RWPE2 (cell line): ENCODE data around the gene BTBD7.

Experiments used
- ATAC-seq: fragments of 200-7000 bp; cut with Tn5 transposase; 3 replicates; pipeline ENCODE4 v1.9.1; 2021; ENCODE audit warnings: low read depth
- DNase-seq: peaks from one replicate; pipeline ENCODE4 v3.0.0-alpha.2; 2020; ENCODE audit warnings: low spot score
- H3K27ac ChIP-seq: fragments of 450-650 bp; 2 replicates; pipeline ENCODE4 v1.5.1; 2017; ENCODE audit warnings: mild to moderate bottlenecking; ENCODE audit not compliant: poor library complexity, severe bottlenecking
- H3K27me3 ChIP-seq: fragments of 250-450 bp; sonication (Bioruptor Pico); 2 replicates; pipeline ENCODE4 v1.5.1; 2021; ENCODE audit warnings: mild to moderate bottlenecking, moderate library complexity; ENCODE audit not compliant: insufficient read depth, poor library complexity, severe bottlenecking
- H3K36me3 ChIP-seq: fragments of 250-450 bp; sonication (Bioruptor Pico); 2 replicates; pipeline ENCODE4 v1.5.1; 2020; ENCODE audit warnings: low read depth, mild to moderate bottlenecking, moderate library complexity
- H3K4me1 ChIP-seq: fragments of 250-450 bp; sonication (Bioruptor Pico); 2 replicates; pipeline ENCODE4 v1.5.1; 2021; ENCODE audit warnings: mild to moderate bottlenecking, moderate library complexity; ENCODE audit not compliant: insufficient read depth, poor library complexity, severe bottlenecking
- H3K4me3 ChIP-seq: fragments of 250-450 bp; sonication (Bioruptor Pico); 2 replicates; pipeline ENCODE4 v1.5.1; 2021; ENCODE audit warnings: mild to moderate bottlenecking, moderate library complexity; ENCODE audit not compliant: severe bottlenecking
- H3K9me3 ChIP-seq: fragments of 250-450 bp; sonication (Bioruptor Pico); 2 replicates; pipeline ENCODE4 v1.5.1; 2021; ENCODE audit warnings: mild to moderate bottlenecking, moderate library complexity; ENCODE audit not compliant: severe bottlenecking
- CTCF ChIP-seq: fragments of 450-650 bp; IDR thresholded peaks from one replicate; pipeline ENCODE4 v1.5.1; 2017; ENCODE audit warnings: mild to moderate bottlenecking, moderate library complexity; ENCODE audit not compliant: poor library complexity, severe bottlenecking

BTBD7 gene

GRCh38 chr14:93305725-93306418 is 27.0 kb downstream of the BTBD7 start:
- no peak overlapping the region for H3K27ac ChIP-seq
- ATAC-seq (no peak), DNase-seq (no peak)
- H3K27me3 ChIP-seq: no peaks in the 10 kb centered on the region
- no peaks in the 10 kb centered on the region; the same call in 1 of the 2 replicates for H3K36me3 ChIP-seq
- no peak overlapping the region for H3K4me3 ChIP-seq
- H3K4me1 ChIP-seq: peaks cover 14% of the 10 kb centered on the region
- TF ChIP-seq CTCF: no peak
- H3K9me3 ChIP-seq: no peaks in the 10 kb centered on the region

- peak; percentile 42; the same call in 1 of the 3 replicates for ATAC-seq
- Histone ChIP-seq H3K36me3 (no peaks in the 10 kb centered on the region; the same call in 1 of the 2 replicates), H3K27ac (no peak overlapping the region), H3K27me3 (no peaks in the 10 kb centered on the region), H3K4me1 (peaks cover 14% of the 10 kb centered on the region), H3K4me3 (no peak overlapping the region), H3K9me3 (no peaks in the 10 kb centered on the region)
- no peak for DNase-seq
- no peak for TF ChIP-seq CTCF
Observed at GRCh38 chr14:93304771-93305170, 28.1 kb downstream of the BTBD7 start.

GRCh38 chr14:93303659-93304058 is 29.2 kb downstream of the BTBD7 start:
- H3K36me3 ChIP-seq: no peaks in the 10 kb centered on the region; the same call in 1 of the 2 replicates
- DNase-seq (no peak), ATAC-seq (no peak)
- no peak for TF ChIP-seq CTCF
- no peaks in the 10 kb centered on the region for H3K27me3 ChIP-seq
- no peak overlapping the region for H3K27ac ChIP-seq
- no peak overlapping the region for H3K4me3 ChIP-seq
- H3K4me1 ChIP-seq: peaks cover 14% of the 10 kb centered on the region
- no peaks in the 10 kb centered on the region for H3K9me3 ChIP-seq

- DNase-seq (no peak), ATAC-seq (no peak)
- peak overlapping the region; percentile 68 for H3K27ac ChIP-seq
Observed at GRCh38 chr14:93302688-93303581, 29.9 kb downstream of the BTBD7 start.

More at GRCh38 chr14:93302688-93303581, 29.9 kb downstream of the BTBD7 start:
- Histone ChIP-seq H3K4me3 (no peak overlapping the region), H3K36me3 (no peaks in the 10 kb centered on the region; the same call in 1 of the 2 replicates), H3K9me3 (no peaks in the 10 kb centered on the region), H3K27me3 (no peaks in the 10 kb centered on the region), H3K4me1 (peaks cover 14% of the 10 kb centered on the region)
- no peak for TF ChIP-seq CTCF
